Osteocyte (in vitro differentiated cells): Measurements from ENCODE around the gene FAM53B. TPM values are rescaled to one million over a fixed set of nuclear protein-coding genes. Genes with fewer than 3 reads are reported as not detected.

ENCODE experiments used
- DNase-seq: peaks from one replicate; pipeline ENCODE4 v3.0.0; 2021; ENCODE audit warnings: mixed read lengths; ENCODE audit not compliant: unreplicated experiment; ENCODE audit errors: extremely low spot score
- H3K27ac Mint-ChIP-seq: one replicate; pipeline ENCODE4 v1.8.0; 2021; ENCODE audit warnings: mild to moderate bottlenecking, mixed read lengths; ENCODE audit not compliant: unreplicated experiment
- H3K27me3 Mint-ChIP-seq: one replicate; pipeline ENCODE4 v1.8.0; 2021; ENCODE audit warnings: mixed read lengths; ENCODE audit not compliant: unreplicated experiment
- H3K36me3 Mint-ChIP-seq: one replicate; pipeline ENCODE4 v1.8.0; 2021; ENCODE audit warnings: mixed read lengths; ENCODE audit not compliant: unreplicated experiment
- H3K4me1 Mint-ChIP-seq: one replicate; pipeline ENCODE4 v1.8.0; 2021; ENCODE audit warnings: mixed read lengths; ENCODE audit not compliant: unreplicated experiment
- H3K4me3 Mint-ChIP-seq: one replicate; pipeline ENCODE4 v1.8.0; 2021; ENCODE audit warnings: mild to moderate bottlenecking, moderate library complexity, mixed read lengths; ENCODE audit not compliant: unreplicated experiment
- H3K9me3 Mint-ChIP-seq: one replicate; pipeline ENCODE4 v1.8.0; 2021; ENCODE audit warnings: mixed read lengths; ENCODE audit not compliant: unreplicated experiment
- CTCF ChIP-seq: fragments of 200-600 bp; sonication (generic); IDR thresholded peaks from 2 replicates; pipeline ENCODE4 v1.5.0; 2021; ENCODE audit warnings: antibody characterized with exemption, mild to moderate bottlenecking, moderate library complexity
- total RNA-seq: library from RNA; stranded (reverse); gene quantifications from 2 replicates; pipeline ENCODE4 v1.2.1, GENCODE V29; 2021

FAM53B gene
- total RNA-seq, 1 donor from 2014 or later = 14.7 TPM

- H3K4me3 Mint-ChIP-seq = no peak overlapping the region
- no peaks in the 10 kb centered on the region for H3K27me3 Mint-ChIP-seq
- no peak for DNase-seq
- peaks cover 21% of the 10 kb centered on the region for H3K4me1 Mint-ChIP-seq
- no peak for TF ChIP-seq CTCF
- H3K9me3 Mint-ChIP-seq = no peaks in the 10 kb centered on the region
- no peak overlapping the region for H3K27ac Mint-ChIP-seq
- H3K36me3 Mint-ChIP-seq = no peaks in the 10 kb centered on the region
These were observed 93.3 kb downstream of the FAM53B start for GRCh38 chr10:124650820-124651401.

- Mint-ChIP-seq H3K9me3 (no peaks in the 10 kb centered on the region), H3K36me3 (no peaks in the 10 kb centered on the region), H3K4me3 (no peak overlapping the region), H3K27me3 (no peaks in the 10 kb centered on the region), H3K27ac (no peak overlapping the region), H3K4me1 (peaks cover 21% of the 10 kb centered on the region)
- DNase-seq = no peak
- no peak for TF ChIP-seq CTCF
These were observed 93.9 kb downstream of the FAM53B start for GRCh38 chr10:124650263-124650662.

- TF ChIP-seq CTCF = no peak
- Mint-ChIP-seq H3K27ac (peak overlapping the region; percentile 28), H3K4me1 (peaks cover 21% of the 10 kb centered on the region), H3K36me3 (no peaks in the 10 kb centered on the region), H3K27me3 (no peaks in the 10 kb centered on the region), H3K9me3 (no peaks in the 10 kb centered on the region), H3K4me3 (no peak overlapping the region)
- DNase-seq = no peak
These were observed 95.0 kb downstream of the FAM53B start for GRCh38 chr10:124649214-124649613.

GRCh38 chr10:124648738-124649137 is 95.4 kb downstream of the FAM53B start:
- TF ChIP-seq CTCF = no peak
- H3K27me3 Mint-ChIP-seq = no peaks in the 10 kb centered on the region
- no peak overlapping the region for H3K4me3 Mint-ChIP-seq
- no peaks in the 10 kb centered on the region for H3K36me3 Mint-ChIP-seq
- DNase-seq = no peak
- H3K9me3 Mint-ChIP-seq = no peaks in the 10 kb centered on the region
- H3K27ac Mint-ChIP-seq = peak overlapping the region; percentile 28
- peaks cover 21% of the 10 kb centered on the region for H3K4me1 Mint-ChIP-seq

- Mint-ChIP-seq H3K36me3 (no peaks in the 10 kb centered on the region), H3K9me3 (no peaks in the 10 kb centered on the region), H3K27me3 (no peaks in the 10 kb centered on the region), H3K4me3 (no peak overlapping the region), H3K27ac (peak overlapping the region; percentile 27), H3K4me1 (peaks cover 21% of the 10 kb centered on the region)
- no peak for TF ChIP-seq CTCF
- DNase-seq = no peak
These were observed 96.1 kb downstream of the FAM53B start for GRCh38 chr10:124648131-124648475.
